SHP77 treated with DMSO at 0.1 percent for 48 hours (cell line): ENCODE measurements around the gene LCN10.

Experiments
- DNase-seq: peaks from one replicate; lab custom pipeline; 2025; lab: John Stamatoyannopoulos, UW

Gene LCN10

GRCh38 chr9:136700959-136701667, 41.6 kb downstream of the LCN10 start:
- no peak for DNase-seq

- DNase-seq, result no peak
These were observed 42.4 kb downstream of the LCN10 start for GRCh38 chr9:136700304-136700703.

- DNase-seq, result no peak
These were observed 44.0 kb downstream of the LCN10 start for GRCh38 chr9:136698635-136699246.

GRCh38 chr9:136697821-136698526, 44.8 kb downstream of the LCN10 start:
- no peak for DNase-seq

- DNase-seq, result no peak
These were observed 45.5 kb downstream of the LCN10 start for GRCh38 chr9:136697146-136697820.

GRCh38 chr9:136696502-136696901, 46.2 kb downstream of the LCN10 start:
- no peak for DNase-seq

- peak; percentile 53 for DNase-seq
These were observed 46.8 kb downstream of the LCN10 start for GRCh38 chr9:136695955-136696354.

- peak; percentile 63 for DNase-seq
These were observed 47.3 kb downstream of the LCN10 start for GRCh38 chr9:136695435-136695895.

GRCh38 chr9:136694872-136695247, 47.9 kb downstream of the LCN10 start:
- no peak for DNase-seq

- DNase-seq, result no peak
These were observed 48.4 kb downstream of the LCN10 start for GRCh38 chr9:136694163-136694871.

GRCh38 chr9:136693490-136694162, 49.1 kb downstream of the LCN10 start:
- DNase-seq, result no peak

GRCh38 chr9:136693135-136693489, 49.6 kb downstream of the LCN10 start:
- DNase-seq, result no peak

GRCh38 chr9:136692185-136693134, 50.3 kb downstream of the LCN10 start:
- DNase-seq, result no peak

- DNase-seq, result peak; percentile 6
These were observed 51.2 kb downstream of the LCN10 start for GRCh38 chr9:136691316-136692184.

- peak; percentile 33 for DNase-seq
These were observed 51.9 kb downstream of the LCN10 start for GRCh38 chr9:136690806-136691261.

GRCh38 chr9:136690104-136690805, 52.5 kb downstream of the LCN10 start:
- DNase-seq, result peak; percentile 17

- DNase-seq, result no peak
These were observed 53.7 kb downstream of the LCN10 start for GRCh38 chr9:136689108-136689460.

GRCh38 chr9:136688274-136689107, 54.2 kb downstream of the LCN10 start:
- no peak for DNase-seq
